ENCODE data around the gene THOC2.
A peak's percentile ranks its signal among the peaks of the same experiment; 100 is the strongest.
"Not testable (repeated sequence)": the region's sequence is repeated elsewhere in the genome, so short reads cannot be mapped to it uniquely, and the experiment has no call there.

Gene THOC2

GRCh38 chrX:123675154-123675553 lies 57.7 kb downstream of the THOC2 start:
- TF ChIP-seq ZFX (IDR thresholded peaks at IDR 0.05; ENCODE audit: borderline replicate concordance) (no peak), CTCF (IDR thresholded peaks at IDR 0.05) (no peak)
- H3K27ac ChIP-seq = no peak overlapping the region

GRCh38 chrX:123673813-123674212 lies 59.0 kb downstream of the THOC2 start:
- TF ChIP-seq CTCF (IDR thresholded peaks at IDR 0.05) = no peak
- no peak for TF ChIP-seq ZFX (IDR thresholded peaks at IDR 0.05; ENCODE audit: borderline replicate concordance)
- 0 out of 2 replicates have a peak overlapping the region, but pooled peaks have one; percentile 13 for H3K27ac ChIP-seq

GRCh38 chrX:123665197-123665596 lies 67.7 kb downstream of the THOC2 start:
- TF ChIP-seq ZFX (IDR thresholded peaks at IDR 0.05; ENCODE audit: borderline replicate concordance) = no peak
- no peak for TF ChIP-seq CTCF (IDR thresholded peaks at IDR 0.05)
- peak overlapping the region; percentile 42 for H3K27ac ChIP-seq

- H3K27ac ChIP-seq = peak overlapping the region; percentile 42
Observed at GRCh38 chrX:123664467-123665167, 68.2 kb downstream of the THOC2 start.

- not testable (repeated sequence) for H3K27ac ChIP-seq
Observed at GRCh38 chrX:123663720-123664119, 69.1 kb downstream of the THOC2 start.

- not testable (repeated sequence) for H3K27ac ChIP-seq
Observed at GRCh38 chrX:123656507-123656906, 76.3 kb downstream of the THOC2 start.

- peak overlapping the region; percentile 43 for H3K27ac ChIP-seq
Observed at GRCh38 chrX:123648811-123649181, 84.1 kb downstream of the THOC2 start.

GRCh38 chrX:123648028-123648810 lies 84.6 kb downstream of the THOC2 start:
- no peak for TF ChIP-seq CTCF (IDR thresholded peaks at IDR 0.05)
- no peak for TF ChIP-seq ZFX (IDR thresholded peaks at IDR 0.05; ENCODE audit: borderline replicate concordance)
- H3K27ac ChIP-seq = peak overlapping the region; percentile 43

- H3K27ac ChIP-seq = no peak overlapping the region
- no peak for TF ChIP-seq ZFX (IDR thresholded peaks at IDR 0.05; ENCODE audit: borderline replicate concordance)
- no peak for TF ChIP-seq CTCF (IDR thresholded peaks at IDR 0.05)
Observed at GRCh38 chrX:123647244-123647643, 85.6 kb downstream of the THOC2 start.

Data from 22Rv1 (cell line).